Neural progenitor cell (in vitro differentiated cells): Measurements from ENCODE around the gene CNBP. TPM values are rescaled to one million over a fixed set of nuclear protein-coding genes. Genes with fewer than 3 reads are reported as not detected.

Experiments used
- DNase-seq: peaks from one replicate; pipeline ENCODE4 v3.0.0-alpha.2; 2016; ENCODE audit warnings: low spot score
- H2AFZ ChIP-seq: fragments of 200-600 bp; sonication (generic); replicated peaks from 2 replicates; pipeline ENCODE4 v1.6.1; 2016; ENCODE audit warnings: antibody characterized with exemption
- H3F3A ChIP-seq: fragments of 200-600 bp; sonication (generic); 2 replicates; pipeline ENCODE4 v1.6.1; 2016; ENCODE audit warnings: antibody characterized with exemption, low read depth
- H3K27ac ChIP-seq: fragments of 200-600 bp; sonication (generic); 2 replicates; pipeline ENCODE4 v1.5.1; 2016; ENCODE audit warnings: mild to moderate bottlenecking
- H3K27me3 ChIP-seq: fragments of 200-600 bp; sonication (generic); 2 replicates; pipeline ENCODE4 v1.6.1; 2016; ENCODE audit warnings: mild to moderate bottlenecking, moderate library complexity
- H3K36me3 ChIP-seq: fragments of 200-600 bp; sonication (generic); 2 replicates; pipeline ENCODE4 v1.5.1; 2016
- H3K4me1 ChIP-seq: fragments of 200-600 bp; sonication (generic); 2 replicates; pipeline ENCODE4 v1.6.1; 2016; ENCODE audit warnings: mixed run types
- H3K4me2 ChIP-seq: fragments of 200-600 bp; sonication (generic); 2 replicates; pipeline ENCODE4 v1.6.1; 2016
- H3K4me3 ChIP-seq: fragments of 200-600 bp; sonication (generic); 2 replicates; pipeline ENCODE4 v1.5.1; 2016
- H3K79me2 ChIP-seq: fragments of 200-600 bp; sonication (generic); 2 replicates; pipeline ENCODE4 v1.6.1; 2016; ENCODE audit warnings: low read depth
- H3K9ac ChIP-seq: fragments of 200-600 bp; sonication (generic); 2 replicates; pipeline ENCODE4 v1.6.1; 2016
- H3K9me3 ChIP-seq: fragments of 200-600 bp; sonication (generic); 2 replicates; pipeline ENCODE4 v1.5.1; 2016; ENCODE audit warnings: low read depth
- H4K20me1 ChIP-seq: fragments of 200-600 bp; sonication (generic); 2 replicates; pipeline ENCODE4 v1.6.1; 2016; ENCODE audit warnings: low read depth
- H3K27ac Mint-ChIP-seq: 3 replicates; pipeline ENCODE4 v1.8.0; 2021; ENCODE audit warnings: mixed read lengths
- H3K27me3 Mint-ChIP-seq: 2 replicates; pipeline ENCODE4 v1.8.0; 2022; ENCODE audit warnings: low read depth, mild to moderate bottlenecking, inconsistent platforms, moderate library complexity, mixed read lengths; ENCODE audit not compliant: insufficient read depth
- H3K36me3 Mint-ChIP-seq: 3 replicates; pipeline ENCODE4 v1.8.0; 2021; ENCODE audit warnings: mixed read lengths
- H3K4me1 Mint-ChIP-seq: 3 replicates; pipeline ENCODE4 v1.8.0; 2021; ENCODE audit warnings: mixed read lengths
- H3K4me3 Mint-ChIP-seq: 3 replicates; pipeline ENCODE4 v1.8.0; 2021; ENCODE audit warnings: mild to moderate bottlenecking, moderate library complexity, mixed read lengths
- H3K9me3 Mint-ChIP-seq: 3 replicates; pipeline ENCODE4 v1.8.0; 2020; ENCODE audit warnings: mixed read lengths
- CTCF ChIP-seq: fragments of 200-600 bp; sonication (generic); IDR thresholded peaks from 2 replicates; pipeline ENCODE4 v1.5.1; 2017; ENCODE audit warnings: antibody characterized with exemption, mild to moderate bottlenecking
- EZH2 ChIP-seq: fragments of 200-600 bp; sonication (generic); IDR thresholded peaks from 2 replicates; pipeline ENCODE4 v1.6.1; 2017; ENCODE audit warnings: antibody characterized with exemption, mild to moderate bottlenecking, moderate library complexity
- EZH2phosphoT487 ChIP-seq: fragments of 200-600 bp; sonication (generic); IDR thresholded peaks from 2 replicates; pipeline ENCODE4 v1.6.1; 2017; ENCODE audit warnings: antibody characterized with exemption
- total RNA-seq: library from RNA; depleted of rRNA; stranded (reverse); fragments of >200 nt; gene quantifications from 2 replicates; pipeline ENCODE4 v1.2.3, GENCODE V29; 2015; ENCODE audit warnings: low replicate concordance

Gene CNBP
- total RNA-seq, 1 donor from 2014 or later: 495 TPM

- no peaks in the 10 kb centered on the region for H3K4me1 ChIP-seq
- Mint-ChIP-seq H3K36me3 (peaks cover 25% of the 10 kb centered on the region), H3K9me3 (no peaks in the 10 kb centered on the region), H3K4me1 (no peaks in the 10 kb centered on the region), H3K4me3 (no peak overlapping the region), H3K27me3 (no peaks in the 10 kb centered on the region), H3K27ac (no peak overlapping the region)
- H3K4me2 ChIP-seq: no peak overlapping the region
- no peak overlapping the region for H2AFZ ChIP-seq
- no peaks in the 10 kb centered on the region for H3K9me3 ChIP-seq
- no peak for TF ChIP-seq EZH2phosphoT487
- no peak for TF ChIP-seq EZH2
- TF ChIP-seq CTCF: no peak
- no peaks in the 10 kb centered on the region for H3K79me2 ChIP-seq
- no peaks in the 10 kb centered on the region for H3K27me3 ChIP-seq
- H3K36me3 ChIP-seq: no peaks in the 10 kb centered on the region
- H3F3A ChIP-seq: no peaks in the 10 kb centered on the region
- H3K9ac ChIP-seq: no peak overlapping the region
- H3K27ac ChIP-seq: no peak overlapping the region
- no peak for DNase-seq
- H4K20me1 ChIP-seq: no peaks in the 10 kb centered on the region
- H3K4me3 ChIP-seq: no peak overlapping the region
Measured at GRCh38 chr3:129128357-129129155, 55.1 kb downstream of the CNBP start.

GRCh38 chr3:129126726-129127280, 56.9 kb downstream of the CNBP start:
- H3K9me3 Mint-ChIP-seq: no peaks in the 10 kb centered on the region
- Histone ChIP-seq H3K9ac (no peak overlapping the region), H3K4me1 (no peaks in the 10 kb centered on the region), H3K9me3 (no peaks in the 10 kb centered on the region), H3K27me3 (no peaks in the 10 kb centered on the region), H3F3A (peaks cover 9% of the 10 kb centered on the region), H3K4me3 (no peak overlapping the region), H4K20me1 (no peaks in the 10 kb centered on the region), H2AFZ (no peak overlapping the region), H3K27ac (no peak overlapping the region), H3K79me2 (no peaks in the 10 kb centered on the region), H3K36me3 (no peaks in the 10 kb centered on the region), H3K4me2 (no peak overlapping the region)
- H3K27ac Mint-ChIP-seq: no peak overlapping the region
- H3K4me3 Mint-ChIP-seq: no peak overlapping the region
- DNase-seq: no peak
- no peaks in the 10 kb centered on the region for H3K4me1 Mint-ChIP-seq
- H3K27me3 Mint-ChIP-seq: no peaks in the 10 kb centered on the region
- no peak for TF ChIP-seq CTCF
- TF ChIP-seq EZH2phosphoT487: no peak
- TF ChIP-seq EZH2: no peak
- H3K36me3 Mint-ChIP-seq: peaks cover 13% of the 10 kb centered on the region

GRCh38 chr3:129123314-129124060, 60.2 kb downstream of the CNBP start:
- Histone ChIP-seq H3K27ac (no peak overlapping the region), H3F3A (peaks cover 9% of the 10 kb centered on the region), H3K27me3 (no peaks in the 10 kb centered on the region), H4K20me1 (peaks cover 10% of the 10 kb centered on the region), H3K9me3 (no peaks in the 10 kb centered on the region), H3K4me3 (no peak overlapping the region), H2AFZ (no peak overlapping the region), H3K9ac (no peak overlapping the region), H3K36me3 (no peaks in the 10 kb centered on the region), H3K4me2 (no peak overlapping the region), H3K79me2 (peaks cover 16% of the 10 kb centered on the region), H3K4me1 (peaks cover 15% of the 10 kb centered on the region)
- TF ChIP-seq EZH2 (no peak), CTCF (no peak), EZH2phosphoT487 (no peak)
- H3K9me3 Mint-ChIP-seq: no peaks in the 10 kb centered on the region
- no peak overlapping the region for H3K27ac Mint-ChIP-seq
- H3K4me3 Mint-ChIP-seq: peak overlapping the region; percentile 84
- peaks cover 20% of the 10 kb centered on the region for H3K4me1 Mint-ChIP-seq
- peaks cover 8% of the 10 kb centered on the region for H3K36me3 Mint-ChIP-seq
- no peaks in the 10 kb centered on the region for H3K27me3 Mint-ChIP-seq
- no peak for DNase-seq
